Measurements from ENCODE around the gene CPN2.
A peak's percentile ranks its signal among the peaks of the same experiment; 100 is the strongest.

The CPN2 gene

GRCh38 chr3:194346621-194347020 is 4.5 kb downstream of the CPN2 start:
- TF ChIP-seq CTCF (conservative IDR thresholded peaks at IDR 0.05; ENCODE audit: low read length), result no peak
- peak; percentile 58 for DNase-seq (ENCODE audit: low read depth)
- H3K4me3 ChIP-seq (ENCODE audit: low read length), result no peak overlapping the region

DNA sequence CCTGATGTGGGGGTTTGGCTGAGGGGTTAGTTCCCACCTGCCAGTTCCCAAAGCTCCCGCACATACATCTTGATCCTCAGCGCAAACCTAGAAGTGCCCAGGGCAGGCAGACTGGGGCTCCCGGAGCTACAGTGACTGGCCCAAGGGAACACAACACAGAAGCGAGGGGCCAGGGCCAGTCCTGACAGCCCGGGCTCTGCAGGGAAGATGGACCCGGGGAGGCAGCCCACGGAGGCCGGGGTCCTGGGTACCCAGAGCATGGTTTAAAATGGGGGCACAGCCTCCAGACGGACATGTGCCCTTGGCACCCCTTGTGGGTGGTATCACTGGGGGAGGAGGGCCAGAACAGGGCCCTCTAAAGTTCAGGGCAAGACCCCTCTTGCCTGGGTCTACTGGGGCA is 5.1 kb downstream of the CPN2 start:
- no peak for TF ChIP-seq CTCF (conservative IDR thresholded peaks at IDR 0.05; ENCODE audit: low read length)
- no peak for DNase-seq (ENCODE audit: low read depth)
- H3K4me3 ChIP-seq (ENCODE audit: low read length), result no peak overlapping the region

DNA sequence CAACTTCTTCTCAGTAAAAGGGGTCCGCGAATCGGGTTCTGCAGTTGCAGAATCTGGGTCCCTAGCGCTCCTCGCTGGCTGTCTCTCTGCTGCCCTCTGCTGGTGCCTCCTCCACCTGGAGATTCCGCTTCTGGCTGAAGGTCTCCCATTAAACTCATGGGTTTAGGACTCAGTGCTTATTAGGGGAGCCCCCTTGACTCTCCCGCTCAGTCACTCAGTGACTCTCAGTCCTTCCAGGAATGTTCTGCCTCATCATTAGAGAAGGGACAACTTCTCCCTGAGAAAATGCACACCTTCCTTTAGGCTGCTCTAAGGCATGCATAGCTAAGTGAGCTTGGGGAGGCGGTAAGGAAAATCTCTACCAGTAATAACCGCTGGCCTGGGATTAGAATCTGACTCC is 7.1 kb downstream of the CPN2 start:
- peak; percentile 90 for TF ChIP-seq CTCF (conservative IDR thresholded peaks at IDR 0.05; ENCODE audit: low read length)
- DNase-seq (ENCODE audit: low read depth), result no peak
- H3K4me3 ChIP-seq (ENCODE audit: low read length), result no peak overlapping the region

DNA sequence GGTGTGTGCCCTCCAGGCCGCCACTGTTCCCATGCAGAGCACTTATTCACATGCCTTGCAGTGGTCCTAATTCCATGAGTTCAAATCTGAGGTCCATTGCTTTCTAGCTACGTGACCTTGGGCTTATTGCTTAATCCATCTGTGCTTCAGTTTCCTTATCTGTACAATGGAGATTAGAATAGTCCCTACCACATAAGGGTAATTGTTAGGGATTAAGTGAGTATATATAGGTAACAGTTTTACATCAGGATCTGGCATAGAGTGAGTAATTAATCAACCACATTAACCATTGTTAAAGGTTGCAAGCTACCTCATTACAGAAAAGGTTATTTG is 7.6 kb downstream of the CPN2 start:
- TF ChIP-seq CTCF (conservative IDR thresholded peaks at IDR 0.05; ENCODE audit: low read length), result no peak
- no peak overlapping the region for H3K4me3 ChIP-seq (ENCODE audit: low read length)
- no peak for DNase-seq (ENCODE audit: low read depth)

GRCh38 chr3:194342861-194343560 is 8.1 kb downstream of the CPN2 start:
- no peak overlapping the region for H3K4me3 ChIP-seq (ENCODE audit: low read length)
- no peak for DNase-seq (ENCODE audit: low read depth)
- TF ChIP-seq CTCF (conservative IDR thresholded peaks at IDR 0.05; ENCODE audit: low read length), result no peak

GRCh38 chr3:194340757-194341400 is 10.2 kb downstream of the CPN2 start:
- TF ChIP-seq CTCF (conservative IDR thresholded peaks at IDR 0.05; ENCODE audit: low read length), result no peak
- DNase-seq (ENCODE audit: low read depth), result no peak
- H3K4me3 ChIP-seq (ENCODE audit: low read length), result no peak overlapping the region

GRCh38 chr3:194339840-194340239 is 11.3 kb downstream of the CPN2 start:
- no peak for DNase-seq (ENCODE audit: low read depth)
- no peak for TF ChIP-seq CTCF (conservative IDR thresholded peaks at IDR 0.05; ENCODE audit: low read length)
- H3K4me3 ChIP-seq (ENCODE audit: low read length), result no peak overlapping the region
